Measurements from ENCODE around the gene MAN1C1. TPM values are rescaled to one million over a fixed set of nuclear protein-coding genes. Genes with fewer than 3 reads are reported as not detected.

MAN1C1 gene
- total RNA-seq, 1 experiment from 2014 or later, result 9.3 TPM

GRCh38 chr1:25808481-25809244, 192.1 kb downstream of the MAN1C1 start:
- Histone ChIP-seq H3K79me1 (ENCODE audit: insufficient read depth, low read depth, low read length, poor library complexity, severe bottlenecking) (no peaks in the 10 kb centered on the region), H2AK5ac (ENCODE audit: insufficient read length, low read length) (no peak overlapping the region), H3K14ac (ENCODE audit: insufficient read depth, low read length) (no peak overlapping the region), H3K56ac (ENCODE audit: insufficient read length, low read depth, low read length) (no peak overlapping the region), H3K9me3 (ENCODE audit: control insufficient read depth, low read depth, low read length) (no peaks in the 10 kb centered on the region), H2BK12ac (ENCODE audit: insufficient read length, low read depth, low read length) (no peak overlapping the region), H4K8ac (replicated peaks; ENCODE audit: insufficient read length, low read depth, low read length) (no peak overlapping the region), H3K4me2 (ENCODE audit: insufficient read depth, insufficient read length, low read length) (no peak overlapping the region), H3K27me3 (ENCODE audit: insufficient read depth, low read length) (no peaks in the 10 kb centered on the region), H3K27ac (ENCODE audit: insufficient read length, low read depth, low read length) (no peak overlapping the region), H3K79me2 (ENCODE audit: insufficient read depth, low read length) (no peaks in the 10 kb centered on the region), H4K5ac (ENCODE audit: insufficient read length, low read depth, low read length) (no peak overlapping the region), H4K91ac (ENCODE audit: insufficient read length, low read depth, low read length) (no peak overlapping the region), H2BK5ac (ENCODE audit: insufficient read length, low read length) (no peak overlapping the region), H3K18ac (ENCODE audit: insufficient read length, low read depth, low read length) (no peak overlapping the region), H3K4me1 (ENCODE audit: insufficient read depth, low read length) (no peaks in the 10 kb centered on the region), H2AFZ (ENCODE audit: low read length) (no peak overlapping the region), H2BK15ac (ENCODE audit: low read depth, low read length) (no peak overlapping the region), H3K4ac (ENCODE audit: low read depth, low read length) (no peak overlapping the region), H2BK20ac (ENCODE audit: low read depth, low read length, poor library complexity, severe bottlenecking) (no peak overlapping the region), H3K23ac (ENCODE audit: insufficient read length, low read depth, low read length) (no peak overlapping the region), H3K9ac (ENCODE audit: extremely low read depth, insufficient read length, low read length) (no peak overlapping the region), H4K20me1 (ENCODE audit: control insufficient read depth, insufficient read depth, insufficient read length) (no peaks in the 10 kb centered on the region), H3T11ph (ENCODE audit: low read length) (no peak overlapping the region), H2BK120ac (ENCODE audit: low read depth, low read length, poor library complexity, severe bottlenecking) (no peak overlapping the region), H3K23me2 (ENCODE audit: insufficient read length, low read depth, low read length, poor library complexity, severe bottlenecking) (no peaks in the 10 kb centered on the region)
- Mint-ChIP-seq H3K9me3 (no peaks in the 10 kb centered on the region), H3K4me3 (no peak overlapping the region; a peak in 1 of 5 replicates), H3K27ac (no peak overlapping the region; a peak in 2 of 7 replicates), H3K27me3 (ENCODE audit: low read depth) (no peaks in the 10 kb centered on the region), H3K4me1 (peaks cover 6 to 16% of the 10 kb centered on the region in 2 experiments), H3K36me3 (ENCODE audit: insufficient read depth in 1 of 3, low read depth in 3 of 3) (peaks cover 14 to 55% (median 33%) of the 10 kb centered on the region in 3 experiments; a peak in 6 of 7 replicates)
- no peak for TF ChIP-seq CTCF (conservative IDR thresholded peaks at IDR 0.05)
- no CpG with 5 or more reads among the region's 34 CpGs for WGBS (ENCODE audit: extremely low coverage, insufficient read length, low lambda C conversion rate)
- DNase-seq, result no peak
